ENCODE data around the gene CLCF1. TPM values are rescaled to one million over a fixed set of nuclear protein-coding genes. Genes with fewer than 3 reads are reported as not detected.

CLCF1 gene
- polyA plus RNA-seq, 1 donor from 2014 or later: not detected

DNA sequence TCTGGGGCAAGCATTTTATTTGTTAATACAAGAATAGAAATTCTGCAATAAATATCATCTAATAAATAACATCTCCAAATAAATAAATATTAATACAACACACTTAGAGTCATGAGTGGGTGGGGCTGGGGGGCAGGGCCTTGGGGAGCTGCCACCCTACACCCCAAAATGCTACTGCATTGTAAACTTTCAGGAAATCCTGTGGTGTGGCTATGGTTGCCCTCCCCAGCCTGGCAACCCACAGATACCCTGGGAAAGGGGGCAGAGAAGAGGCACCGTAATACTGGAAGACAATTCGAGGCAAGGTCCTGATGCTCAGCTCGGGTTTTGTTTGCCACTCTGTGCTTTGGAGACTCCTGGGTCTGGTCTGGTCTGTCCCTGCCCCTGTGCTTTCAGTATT, 9.2 kb downstream of the CLCF1 start:
- TF ChIP-seq, protein P1, sequence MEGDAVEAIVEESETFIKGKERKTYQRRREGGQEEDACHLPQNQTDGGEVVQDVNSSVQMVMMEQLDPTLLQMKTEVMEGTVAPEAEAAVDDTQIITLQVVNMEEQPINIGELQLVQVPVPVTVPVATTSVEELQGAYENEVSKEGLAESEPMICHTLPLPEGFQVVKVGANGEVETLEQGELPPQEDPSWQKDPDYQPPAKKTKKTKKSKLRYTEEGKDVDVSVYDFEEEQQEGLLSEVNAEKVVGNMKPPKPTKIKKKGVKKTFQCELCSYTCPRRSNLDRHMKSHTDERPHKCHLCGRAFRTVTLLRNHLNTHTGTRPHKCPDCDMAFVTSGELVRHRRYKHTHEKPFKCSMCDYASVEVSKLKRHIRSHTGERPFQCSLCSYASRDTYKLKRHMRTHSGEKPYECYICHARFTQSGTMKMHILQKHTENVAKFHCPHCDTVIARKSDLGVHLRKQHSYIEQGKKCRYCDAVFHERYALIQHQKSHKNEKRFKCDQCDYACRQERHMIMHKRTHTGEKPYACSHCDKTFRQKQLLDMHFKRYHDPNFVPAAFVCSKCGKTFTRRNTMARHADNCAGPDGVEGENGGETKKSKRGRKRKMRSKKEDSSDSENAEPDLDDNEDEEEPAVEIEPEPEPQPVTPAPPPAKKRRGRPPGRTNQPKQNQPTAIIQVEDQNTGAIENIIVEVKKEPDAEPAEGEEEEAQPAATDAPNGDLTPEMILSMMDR (IDR thresholded peaks at IDR 0.05; ENCODE audit: poor library complexity, severe bottlenecking): no peak
- TF ChIP-seq MXI1 (conservative IDR thresholded peaks at IDR 0.05; ENCODE audit: poor library complexity, severe bottlenecking) (no peak), POLR2AphosphoS5 (IDR thresholded peaks at IDR 0.05) (no peak), RAD21 (conservative IDR thresholded peaks at IDR 0.05) (no peak), EZH2 (IDR thresholded peaks at IDR 0.05; ENCODE audit: borderline replicate concordance, insufficient read depth, low read length, poor library complexity, severe bottlenecking) (no peak), TAF1 (IDR thresholded peaks at IDR 0.05; ENCODE audit: low read depth) (no peak), SMC3 (conservative IDR thresholded peaks at IDR 0.05; ENCODE audit: poor library complexity) (no peak), EP300 (conservative IDR thresholded peaks at IDR 0.05; ENCODE audit: poor library complexity, severe bottlenecking) (no peak)
- TF ChIP-seq, protein P2, sequence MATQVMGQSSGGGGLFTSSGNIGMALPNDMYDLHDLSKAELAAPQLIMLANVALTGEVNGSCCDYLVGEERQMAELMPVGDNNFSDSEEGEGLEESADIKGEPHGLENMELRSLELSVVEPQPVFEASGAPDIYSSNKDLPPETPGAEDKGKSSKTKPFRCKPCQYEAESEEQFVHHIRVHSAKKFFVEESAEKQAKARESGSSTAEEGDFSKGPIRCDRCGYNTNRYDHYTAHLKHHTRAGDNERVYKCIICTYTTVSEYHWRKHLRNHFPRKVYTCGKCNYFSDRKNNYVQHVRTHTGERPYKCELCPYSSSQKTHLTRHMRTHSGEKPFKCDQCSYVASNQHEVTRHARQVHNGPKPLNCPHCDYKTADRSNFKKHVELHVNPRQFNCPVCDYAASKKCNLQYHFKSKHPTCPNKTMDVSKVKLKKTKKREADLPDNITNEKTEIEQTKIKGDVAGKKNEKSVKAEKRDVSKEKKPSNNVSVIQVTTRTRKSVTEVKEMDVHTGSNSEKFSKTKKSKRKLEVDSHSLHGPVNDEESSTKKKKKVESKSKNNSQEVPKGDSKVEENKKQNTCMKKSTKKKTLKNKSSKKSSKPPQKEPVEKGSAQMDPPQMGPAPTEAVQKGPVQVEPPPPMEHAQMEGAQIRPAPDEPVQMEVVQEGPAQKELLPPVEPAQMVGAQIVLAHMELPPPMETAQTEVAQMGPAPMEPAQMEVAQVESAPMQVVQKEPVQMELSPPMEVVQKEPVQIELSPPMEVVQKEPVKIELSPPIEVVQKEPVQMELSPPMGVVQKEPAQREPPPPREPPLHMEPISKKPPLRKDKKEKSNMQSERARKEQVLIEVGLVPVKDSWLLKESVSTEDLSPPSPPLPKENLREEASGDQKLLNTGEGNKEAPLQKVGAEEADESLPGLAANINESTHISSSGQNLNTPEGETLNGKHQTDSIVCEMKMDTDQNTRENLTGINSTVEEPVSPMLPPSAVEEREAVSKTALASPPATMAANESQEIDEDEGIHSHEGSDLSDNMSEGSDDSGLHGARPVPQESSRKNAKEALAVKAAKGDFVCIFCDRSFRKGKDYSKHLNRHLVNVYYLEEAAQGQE (IDR thresholded peaks at IDR 0.05; ENCODE audit: borderline replicate concordance): no peak
- H3K9me3 ChIP-seq (ENCODE audit: low read length): no peaks in the 10 kb centered on the region
- H3K4me2 ChIP-seq (ENCODE audit: low read length): no peak overlapping the region
- H3K9ac ChIP-seq (ENCODE audit: low read length): no peak overlapping the region
- H3K27ac ChIP-seq (ENCODE audit: low read length): no peak overlapping the region
- H3K4me3 ChIP-seq (ENCODE audit: low read length): no peak overlapping the region
- no peaks in the 10 kb centered on the region for H3K79me2 ChIP-seq (replicated peaks; ENCODE audit: insufficient read depth, low read length)
- H3K9me2 ChIP-seq (ENCODE audit: insufficient read depth, low read length): no peaks in the 10 kb centered on the region
- H3F3A ChIP-seq (ENCODE audit: insufficient read depth, low read length, poor library complexity, severe bottlenecking): no peaks in the 10 kb centered on the region
- H3K27me3 ChIP-seq (ENCODE audit: insufficient read depth, low read depth, low read length): no peaks in the 10 kb centered on the region
- H2AFZ ChIP-seq (ENCODE audit: low read depth, low read length): no peak overlapping the region
- no peaks in the 10 kb centered on the region for H4K20me1 ChIP-seq (ENCODE audit: insufficient read depth)
- no peaks in the 10 kb centered on the region for H3K36me3 ChIP-seq (ENCODE audit: insufficient read depth, low read length)

DNA sequence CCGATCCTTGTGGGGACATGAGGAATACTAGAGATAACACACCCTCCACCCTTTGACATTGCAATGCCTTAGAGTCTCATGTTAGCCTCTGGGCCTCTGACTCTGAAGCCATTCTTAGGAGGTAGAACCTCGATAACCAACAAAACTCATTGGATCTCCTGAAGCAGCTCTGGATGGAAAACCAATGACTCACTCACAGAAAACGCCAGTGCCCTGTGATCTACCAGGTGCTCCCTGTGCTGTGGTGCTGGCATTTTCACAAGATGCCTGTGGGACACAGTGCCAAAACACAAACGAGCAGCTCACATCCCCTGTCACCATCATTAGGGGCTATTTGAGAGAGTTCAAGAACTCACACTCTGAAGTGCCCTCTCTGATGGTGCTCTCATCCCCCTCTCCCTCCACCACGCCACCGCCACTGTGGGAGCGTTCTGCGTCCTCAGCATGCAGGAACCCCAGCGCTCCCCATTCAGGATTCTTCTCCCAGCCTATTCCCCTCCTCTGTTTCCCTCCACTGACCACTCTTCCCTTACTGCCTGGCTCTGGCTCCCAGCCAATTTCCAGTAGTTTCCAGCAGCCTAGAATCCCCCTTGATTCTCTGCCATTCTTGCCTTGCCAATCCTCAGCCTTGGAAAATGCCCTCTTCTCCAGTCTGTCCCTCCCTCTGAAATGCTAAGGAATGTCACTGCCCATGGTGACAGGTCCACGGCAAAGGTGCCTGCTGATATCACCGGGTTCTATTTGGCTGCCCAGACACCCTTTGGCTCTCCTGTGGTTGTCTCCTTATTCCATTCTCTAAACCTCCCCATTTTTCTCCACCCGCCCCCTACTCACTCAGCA, 15.3 kb downstream of the CLCF1 start:
- Histone ChIP-seq H3K9ac (ENCODE audit: low read length) (no peak overlapping the region), H3K79me2 (replicated peaks; ENCODE audit: insufficient read depth, low read length) (no peaks in the 10 kb centered on the region), H3K36me3 (ENCODE audit: insufficient read depth, low read length) (no peaks in the 10 kb centered on the region), H4K20me1 (ENCODE audit: insufficient read depth) (no peaks in the 10 kb centered on the region), H3K4me2 (ENCODE audit: low read length) (no peak overlapping the region), H3K9me3 (ENCODE audit: low read length) (no peaks in the 10 kb centered on the region), H3F3A (ENCODE audit: insufficient read depth, low read length, poor library complexity, severe bottlenecking) (no peaks in the 10 kb centered on the region), H2AFZ (ENCODE audit: low read depth, low read length) (no peak overlapping the region), H3K9me2 (ENCODE audit: insufficient read depth, low read length) (no peaks in the 10 kb centered on the region), H3K4me3 (ENCODE audit: low read length) (no peak overlapping the region), H3K27ac (ENCODE audit: low read length) (no peak overlapping the region), H3K27me3 (ENCODE audit: insufficient read depth, low read depth, low read length) (no peaks in the 10 kb centered on the region)
- TF ChIP-seq SMC3 (conservative IDR thresholded peaks at IDR 0.05; ENCODE audit: poor library complexity): no peak
- TF ChIP-seq EZH2 (IDR thresholded peaks at IDR 0.05; ENCODE audit: borderline replicate concordance, insufficient read depth, low read length, poor library complexity, severe bottlenecking): no peak
- TF ChIP-seq, protein P2 (IDR thresholded peaks at IDR 0.05; ENCODE audit: borderline replicate concordance): no peak
- no peak for TF ChIP-seq POLR2AphosphoS5 (IDR thresholded peaks at IDR 0.05)
- TF ChIP-seq MXI1 (conservative IDR thresholded peaks at IDR 0.05; ENCODE audit: poor library complexity, severe bottlenecking): no peak
- TF ChIP-seq RAD21 (conservative IDR thresholded peaks at IDR 0.05): no peak
- no peak for TF ChIP-seq EP300 (conservative IDR thresholded peaks at IDR 0.05; ENCODE audit: poor library complexity, severe bottlenecking)
- TF ChIP-seq, protein P1 (IDR thresholded peaks at IDR 0.05; ENCODE audit: poor library complexity, severe bottlenecking): no peak
- TF ChIP-seq TAF1 (IDR thresholded peaks at IDR 0.05; ENCODE audit: low read depth): no peak

Measured in neural cell (in vitro differentiated cells).